Neuronal stem cell (in vitro differentiated cells): ENCODE data around the gene CDK10.
A peak's percentile ranks its signal among the peaks of the same experiment; 100 is the strongest.
"Not testable (repeated sequence)": the region's sequence is repeated elsewhere in the genome, so short reads cannot be mapped to it uniquely, and the experiment has no call there.

Source experiments
- DNase-seq: peaks from one replicate; pipeline ENCODE4 v3.0.0-alpha.2; 2013; ENCODE audit warnings: low spot score
- H2AFZ ChIP-seq: one replicate; pipeline ENCODE4 v1.6.1; 2013; ENCODE audit warnings: mild to moderate bottlenecking, low read length, inconsistent platforms
- H2AK5ac ChIP-seq: 2 replicates; pipeline ENCODE4 v1.6.1; 2013; ENCODE audit warnings: low read depth, mild to moderate bottlenecking, inconsistent platforms, low read length, moderate library complexity, mixed read lengths
- H2BK120ac ChIP-seq: 2 replicates; pipeline ENCODE4 v1.6.1; 2013; ENCODE audit warnings: low read depth, mild to moderate bottlenecking, inconsistent platforms, low read length, moderate library complexity, mixed read lengths
- H2BK12ac ChIP-seq: one replicate; pipeline ENCODE4 v1.6.1; 2013; ENCODE audit warnings: low read length, inconsistent platforms
- H2BK15ac ChIP-seq: 2 replicates; pipeline ENCODE4 v1.6.1; 2013; ENCODE audit warnings: mild to moderate bottlenecking, low read length, inconsistent platforms, mixed read lengths
- H2BK5ac ChIP-seq: one replicate; pipeline ENCODE4 v1.6.1; 2013; ENCODE audit warnings: inconsistent platforms, mild to moderate bottlenecking, low read length, moderate library complexity
- H3K14ac ChIP-seq: one replicate; pipeline ENCODE4 v1.6.1; 2013; ENCODE audit warnings: low read length, inconsistent platforms
- H3K18ac ChIP-seq: 2 replicates; pipeline ENCODE4 v1.6.1; 2013; ENCODE audit warnings: low read length, inconsistent platforms
- H3K23ac ChIP-seq: 2 replicates; pipeline ENCODE4 v1.6.1; 2013; ENCODE audit warnings: low read depth, mild to moderate bottlenecking, mixed read lengths, low read length, inconsistent platforms; ENCODE audit not compliant: poor library complexity
- H3K27ac ChIP-seq: replicated peaks from 3 replicates; pipeline ENCODE4 v1.5.1; 2013; ENCODE audit warnings: low read length, inconsistent platforms
- H3K27me3 ChIP-seq, 3 experiments: 2 replicates each; pipeline ENCODE4 v1.6.1; 2013; ENCODE audit warnings: low read length in 3 of 3, mild to moderate bottlenecking in 2 of 3, inconsistent platforms in 1 of 3, low read depth in 1 of 3, mixed read lengths in 1 of 3, moderate library complexity in 1 of 3; ENCODE audit not compliant: control insufficient read depth in 3 of 3, insufficient read depth in 3 of 3
- H3K36me3 ChIP-seq, 2 donors: replicated peaks in 1 of 2; 2 replicates each; pipeline ENCODE4 v1.6.1; 2013; ENCODE audit warnings: low read length in 2 of 2; ENCODE audit not compliant: control insufficient read depth in 2 of 2, insufficient read depth in 2 of 2
- H3K4ac ChIP-seq: 2 replicates; pipeline ENCODE4 v1.6.1; 2013; ENCODE audit warnings: inconsistent platforms, mild to moderate bottlenecking, low read length, moderate library complexity
- H3K4me1 ChIP-seq, 2 donors: 1 replicate in 1 of 2; 2 replicates in 1 of 2; pipeline ENCODE4 v1.6.1; 2013; ENCODE audit warnings: low read length in 2 of 2, low read depth in 1 of 2; ENCODE audit not compliant: control insufficient read depth in 2 of 2, insufficient read depth in 1 of 2
- H3K4me2 ChIP-seq: one replicate; pipeline ENCODE4 v1.6.1; 2013; ENCODE audit warnings: mild to moderate bottlenecking, low read length, inconsistent platforms; ENCODE audit not compliant: insufficient read depth, poor library complexity, severe bottlenecking
- H3K4me3 ChIP-seq, 2 donors: 2 replicates each; pipeline ENCODE4 v1.5.1; 2013; ENCODE audit warnings: low read length in 2 of 2, mild to moderate bottlenecking in 2 of 2, inconsistent platforms in 1 of 2, moderate library complexity in 1 of 2
- H3K79me1 ChIP-seq: one replicate; pipeline ENCODE4 v1.6.1; 2013; ENCODE audit warnings: low read depth, mild to moderate bottlenecking, inconsistent platforms, low read length, moderate library complexity
- H3K9ac ChIP-seq: one replicate; pipeline ENCODE4 v1.6.1; 2013; ENCODE audit warnings: mild to moderate bottlenecking, low read depth, low read length, inconsistent platforms; ENCODE audit not compliant: poor library complexity
- H3K9me3 ChIP-seq, 2 donors: replicated peaks in 1 of 2; 2 replicates each; pipeline versions ENCODE3 to v1.6.1; 2013; ENCODE audit warnings: low read length in 2 of 2, mild to moderate bottlenecking in 2 of 2, inconsistent platforms in 1 of 2, low read depth in 1 of 2, mixed read lengths in 1 of 2, moderate library complexity in 1 of 2; ENCODE audit not compliant: control insufficient read depth in 2 of 2, insufficient read depth in 1 of 2
- H4K8ac ChIP-seq: one replicate; pipeline ENCODE4 v1.6.1; 2013; ENCODE audit warnings: low read depth, mild to moderate bottlenecking, inconsistent platforms, low read length, moderate library complexity
- H4K91ac ChIP-seq: one replicate; pipeline ENCODE4 v1.6.1; 2013; ENCODE audit warnings: low read length, low read depth, mild to moderate bottlenecking, inconsistent platforms; ENCODE audit not compliant: poor library complexity
- WGBS, 2 donors: extraction: QIAGEN DNeasy Blood & Tissue Kit; methylation state at CpG; one replicate each; pipeline ENCODE4 v1.1.7; 2013; ENCODE audit warnings: missing lambda C conversion rate in 2 of 2, mixed read lengths in 1 of 2; ENCODE audit not compliant: insufficient read length in 2 of 2, insufficient replicate concordance in 1 of 2; ENCODE audit errors: extremely low coverage in 2 of 2; 5-methylcytosine and 5-hydroxymethylcytosine counted together

The CDK10 gene

GRCh38 chr16:89667000-89667399, 19.5 kb upstream of the CDK10 start:
- H3K27ac ChIP-seq, DNase-seq: not testable (repeated sequence)
- peaks cover 22 to 63% of the 10 kb centered on the region in 2 donors for H3K36me3 ChIP-seq

GRCh38 chr16:89667633-89668032, 18.9 kb upstream of the CDK10 start:
- Histone ChIP-seq H3K4me2 (no peak overlapping the region), H2BK5ac (no peak overlapping the region), H3K14ac (no peak overlapping the region), H3K4me1 (no peaks in the 10 kb centered on the region), H2BK12ac (no peak overlapping the region), H4K8ac (no peak overlapping the region), H3K18ac (no peak overlapping the region), H3K36me3 (peaks cover 22 to 56% of the 10 kb centered on the region in 2 donors), H3K79me1 (no peaks in the 10 kb centered on the region), H3K9ac (no peak overlapping the region), H3K23ac (no peak overlapping the region), H2BK120ac (no peak overlapping the region), H4K91ac (no peak overlapping the region), H3K9me3 (peaks cover 11 to 12% of the 10 kb centered on the region in 2 donors), H2AFZ (no peak overlapping the region), H2BK15ac (no peak overlapping the region), H3K27ac (no peak overlapping the region), H3K4ac (no peak overlapping the region), H2AK5ac (no peak overlapping the region), H3K4me3 (no peak overlapping the region), H3K27me3 (no peaks in the 10 kb centered on the region)
- no CpG with 5 or more reads among the region's 9 CpGs for WGBS, 2 donors
- no peak for DNase-seq

More at GRCh38 chr16:89667000-89667399, 19.5 kb upstream of the CDK10 start:
- H2BK5ac ChIP-seq, H3K79me1 ChIP-seq, H3K23ac ChIP-seq, H3K27me3 ChIP-seq, H3K4me2 ChIP-seq, H3K4me1 ChIP-seq, H3K4me3 ChIP-seq, H2BK12ac ChIP-seq, H2AFZ ChIP-seq, H2AK5ac ChIP-seq, H3K9ac ChIP-seq, H3K14ac ChIP-seq, H3K4ac ChIP-seq, H4K91ac ChIP-seq, H3K18ac ChIP-seq, H2BK15ac ChIP-seq, H4K8ac ChIP-seq, H2BK120ac ChIP-seq: not testable (repeated sequence)
- no CpG with 5 or more reads among the region's 7 CpGs for WGBS, 2 donors
- peaks cover 10 to 12% of the 10 kb centered on the region in 2 donors for H3K9me3 ChIP-seq

GRCh38 chr16:89668790-89669158, 17.7 kb upstream of the CDK10 start:
- H2BK12ac ChIP-seq: no peak overlapping the region
- H3K4me3 ChIP-seq: no peak overlapping the region
- no peak overlapping the region for H3K4ac ChIP-seq
- DNase-seq: no peak
- H2BK5ac ChIP-seq: no peak overlapping the region
- no peaks in the 10 kb centered on the region for H3K4me1 ChIP-seq
- no peak overlapping the region for H3K4me2 ChIP-seq
- H3K79me1 ChIP-seq: no peaks in the 10 kb centered on the region
- no peak overlapping the region for H2AK5ac ChIP-seq
- peaks cover 18 to 48% of the 10 kb centered on the region in 2 donors for H3K36me3 ChIP-seq
- no CpG with 5 or more reads among the region's 5 CpGs for WGBS, 2 donors
- no peak overlapping the region for H3K27ac ChIP-seq
- H4K91ac ChIP-seq: no peak overlapping the region
- no peak overlapping the region for H3K9ac ChIP-seq
- peaks cover 9 to 12% of the 10 kb centered on the region in 2 donors for H3K9me3 ChIP-seq
- H4K8ac ChIP-seq: peak overlapping the region; percentile 48
- H3K23ac ChIP-seq: no peak overlapping the region
- H3K14ac ChIP-seq: no peak overlapping the region
- no peak overlapping the region for H2BK15ac ChIP-seq
- no peak overlapping the region for H3K18ac ChIP-seq
- no peak overlapping the region for H2BK120ac ChIP-seq
- no peak overlapping the region for H2AFZ ChIP-seq
- H3K27me3 ChIP-seq: no peaks in the 10 kb centered on the region

DNA sequence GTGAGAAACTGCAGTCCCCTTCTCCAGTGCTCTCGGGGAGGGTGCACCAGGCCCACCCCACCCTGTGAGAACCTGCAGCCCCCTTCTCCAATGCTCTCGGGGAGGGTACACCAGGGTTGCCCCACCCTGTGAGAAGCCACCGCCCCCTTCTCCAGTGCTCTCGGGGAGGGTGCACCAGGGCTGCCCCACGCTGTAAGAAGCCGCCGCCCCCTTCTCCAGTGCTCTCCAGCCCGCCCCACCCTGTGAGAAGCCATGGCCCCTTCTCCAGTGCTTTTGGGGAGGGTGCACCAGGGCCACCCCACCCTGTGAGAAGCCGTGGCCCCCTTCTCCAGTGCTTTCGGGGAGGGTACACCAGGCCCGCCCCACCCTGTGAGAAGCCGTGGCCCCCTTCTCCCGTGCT, 16.7 kb upstream of the CDK10 start:
- H2BK12ac ChIP-seq: no peak overlapping the region
- H3K36me3 ChIP-seq: peaks cover 15 to 41% of the 10 kb centered on the region in 2 donors
- H3K18ac ChIP-seq: no peak overlapping the region
- H3K79me1 ChIP-seq: no peaks in the 10 kb centered on the region
- H2BK5ac ChIP-seq: no peak overlapping the region
- no peak overlapping the region for H2BK15ac ChIP-seq
- no peak overlapping the region for H3K14ac ChIP-seq
- H3K23ac ChIP-seq: no peak overlapping the region
- no peak overlapping the region for H2AFZ ChIP-seq
- no peak for DNase-seq
- H4K8ac ChIP-seq: no peak overlapping the region
- H3K9me3 ChIP-seq: peaks cover 6 to 12% of the 10 kb centered on the region in 2 donors
- H3K4me3 ChIP-seq: no peak overlapping the region
- H4K91ac ChIP-seq: no peak overlapping the region
- no peak overlapping the region for H3K4me2 ChIP-seq
- no peaks in the 10 kb centered on the region for H3K27me3 ChIP-seq
- no peak overlapping the region for H2BK120ac ChIP-seq
- H3K27ac ChIP-seq: no peak overlapping the region
- H3K9ac ChIP-seq: no peak overlapping the region
- no peak overlapping the region for H3K4ac ChIP-seq
- no CpG with 5 or more reads among the region's 13 CpGs for WGBS, 2 donors
- H3K4me1 ChIP-seq: no peaks in the 10 kb centered on the region
- no peak overlapping the region for H2AK5ac ChIP-seq
